Colonic mucosa (tissue), 4 donors: ENCODE results near the gene TMEM154. TPM values are rescaled to one million over a fixed set of nuclear protein-coding genes. Genes with fewer than 3 reads are reported as not detected.

Source experiments
- DNase-seq: peaks from one replicate; pipeline ENCODE4 v3.0.0-alpha.2; 2020
- H3K27ac ChIP-seq: fragments of 200-600 bp; one replicate; pipeline ENCODE4 v1.8.0; 2021
- H3K27me3 ChIP-seq: fragments of 200-600 bp; one replicate; pipeline ENCODE4 v1.8.0; 2021
- H3K36me3 ChIP-seq: fragments of 200-600 bp; one replicate; pipeline ENCODE4 v1.8.0; 2021
- H3K4me1 ChIP-seq: fragments of 200-600 bp; one replicate; pipeline ENCODE4 v1.8.0; 2021; ENCODE audit warnings: mild to moderate bottlenecking
- H3K4me3 ChIP-seq: fragments of 200-600 bp; one replicate; pipeline ENCODE4 v1.8.0; 2021
- H3K9ac ChIP-seq, 2 donors: one replicate each; pipeline ENCODE4 v1.7.0; 2013; ENCODE audit warnings: control low read depth in 2 of 2, low read depth in 2 of 2, low read length in 2 of 2
- H3K9me3 ChIP-seq: fragments of 200-600 bp; one replicate; pipeline ENCODE4 v1.8.0; 2021
- CTCF ChIP-seq: fragments of 200-600 bp; IDR thresholded peaks from one replicate; pipeline ENCODE4 v1.8.0; 2022; ENCODE audit warnings: antibody characterized with exemption, mild to moderate bottlenecking
- intact Hi-C: fragments of 100-400 bp; cut with DNase I; formaldehyde crosslinking; loops from one replicate; pipeline ENCODE4 v1.14.1; 2022
- total RNA-seq, 2 donors: library from RNA; stranded (reverse); fragmentation: NEBNext Ultra II Directional in 1 of 2; extraction: Animal tissue kit (Norgen Biotek cat#: 25700) in 1 of 2; gene quantifications; one replicate each; pipeline ENCODE4 v1.2.1, GENCODE V29; 2021
- donor health status: healthy.
- donor health status: DM: no; HTN: no; CAD: no.
- donor health status: DM: no; HTN: no; CAD: no.

Gene TMEM154
- total RNA-seq, 2 donors from 2014 or later, result 1.5 to 3.5 TPM

GRCh38 chr4:152575533-152575932 is 104.3 kb downstream of the TMEM154 start:
- DNase-seq, result no peak
- H3K36me3 ChIP-seq, result no peaks in the 10 kb centered on the region
- no peaks in the 10 kb centered on the region for H3K4me1 ChIP-seq

GRCh38 chr4:152573861-152574260 is 105.9 kb downstream of the TMEM154 start:
- Histone ChIP-seq H3K9ac (no peak overlapping the region), H3K9me3 (no peaks in the 10 kb centered on the region), H3K27ac (no peak overlapping the region), H3K4me1 (no peaks in the 10 kb centered on the region), H3K27me3 (no peaks in the 10 kb centered on the region), H3K4me3 (no peak overlapping the region), H3K36me3 (no peaks in the 10 kb centered on the region)
- DNase-seq, result no peak
- intact Hi-C loops, result no loop called here
- TF ChIP-seq CTCF, result no peak

More at GRCh38 chr4:152575533-152575932, 104.3 kb downstream of the TMEM154 start:
- no peak for TF ChIP-seq CTCF
- Histone ChIP-seq H3K9ac (no peak overlapping the region), H3K9me3 (no peaks in the 10 kb centered on the region), H3K27me3 (no peaks in the 10 kb centered on the region), H3K4me3 (no peak overlapping the region), H3K27ac (no peak overlapping the region)
- intact Hi-C loops, result no loop called here

- TF ChIP-seq CTCF, result no peak
- Histone ChIP-seq H3K27me3 (no peaks in the 10 kb centered on the region), H3K9ac (no peak overlapping the region), H3K4me1 (no peaks in the 10 kb centered on the region), H3K9me3 (no peaks in the 10 kb centered on the region), H3K36me3 (no peaks in the 10 kb centered on the region), H3K27ac (no peak overlapping the region), H3K4me3 (no peak overlapping the region)
- intact Hi-C loops, result no loop called here
- DNase-seq, result peak; percentile 29
These were observed 107.2 kb downstream of the TMEM154 start for GRCh38 chr4:152572417-152573086.

- Histone ChIP-seq H3K27ac (no peak overlapping the region), H3K27me3 (no peaks in the 10 kb centered on the region), H3K9me3 (no peaks in the 10 kb centered on the region), H3K36me3 (no peaks in the 10 kb centered on the region), H3K9ac (no peak overlapping the region), H3K4me1 (no peaks in the 10 kb centered on the region), H3K4me3 (no peak overlapping the region)
- TF ChIP-seq CTCF, result no peak
- intact Hi-C loops, result no loop called here
- no peak for DNase-seq
These were observed 108.0 kb downstream of the TMEM154 start for GRCh38 chr4:152571770-152572169.

GRCh38 chr4:152571296-152571695 is 108.5 kb downstream of the TMEM154 start:
- no peak for TF ChIP-seq CTCF
- intact Hi-C loops, result no loop called here
- H3K4me1 ChIP-seq, result no peaks in the 10 kb centered on the region
- no peak overlapping the region for H3K4me3 ChIP-seq
- no peaks in the 10 kb centered on the region for H3K27me3 ChIP-seq
- H3K9ac ChIP-seq, result no peak overlapping the region
- no peaks in the 10 kb centered on the region for H3K9me3 ChIP-seq
- no peak for DNase-seq
- H3K27ac ChIP-seq, result no peak overlapping the region
- no peaks in the 10 kb centered on the region for H3K36me3 ChIP-seq

Other genes starting within 250 kb of the TMEM154 start
- 10 to 100 TPM; 29.3 to 29.5 TPM for gene FBXW7, start 143.9 kb downstream of the TMEM154 start, total RNA-seq
- under 1 TPM in 1 of 2 donors, not detected in 1; 0.30 TPM for gene TIGD4, start 99.7 kb upstream of the TMEM154 start, total RNA-seq
- gene ARFIP1, start 100.0 kb upstream of the TMEM154 start, total RNA-seq, result 10 to 100 TPM; 55.9 to 74.1 TPM